Stimulated activated CD8-positive, alpha-beta memory T cell treated with anti-CD3 and anti-CD28 coated beads, Interleukin-12 subunit alpha, Interleukin-12 subunit beta, amount 100 ng/mL, for 24 hours (primary cell): ENCODE results near the gene TLCD2.
"Not testable (repeated sequence)": the region's sequence is repeated elsewhere in the genome, so short reads cannot be mapped to it uniquely, and the experiment has no call there.

ENCODE experiments used
- DNase-seq: peaks from one replicate; pipeline ENCODE4 v3.0.0-alpha.2; 2020; ENCODE audit errors: extremely low read depth

The TLCD2 gene

DNA sequence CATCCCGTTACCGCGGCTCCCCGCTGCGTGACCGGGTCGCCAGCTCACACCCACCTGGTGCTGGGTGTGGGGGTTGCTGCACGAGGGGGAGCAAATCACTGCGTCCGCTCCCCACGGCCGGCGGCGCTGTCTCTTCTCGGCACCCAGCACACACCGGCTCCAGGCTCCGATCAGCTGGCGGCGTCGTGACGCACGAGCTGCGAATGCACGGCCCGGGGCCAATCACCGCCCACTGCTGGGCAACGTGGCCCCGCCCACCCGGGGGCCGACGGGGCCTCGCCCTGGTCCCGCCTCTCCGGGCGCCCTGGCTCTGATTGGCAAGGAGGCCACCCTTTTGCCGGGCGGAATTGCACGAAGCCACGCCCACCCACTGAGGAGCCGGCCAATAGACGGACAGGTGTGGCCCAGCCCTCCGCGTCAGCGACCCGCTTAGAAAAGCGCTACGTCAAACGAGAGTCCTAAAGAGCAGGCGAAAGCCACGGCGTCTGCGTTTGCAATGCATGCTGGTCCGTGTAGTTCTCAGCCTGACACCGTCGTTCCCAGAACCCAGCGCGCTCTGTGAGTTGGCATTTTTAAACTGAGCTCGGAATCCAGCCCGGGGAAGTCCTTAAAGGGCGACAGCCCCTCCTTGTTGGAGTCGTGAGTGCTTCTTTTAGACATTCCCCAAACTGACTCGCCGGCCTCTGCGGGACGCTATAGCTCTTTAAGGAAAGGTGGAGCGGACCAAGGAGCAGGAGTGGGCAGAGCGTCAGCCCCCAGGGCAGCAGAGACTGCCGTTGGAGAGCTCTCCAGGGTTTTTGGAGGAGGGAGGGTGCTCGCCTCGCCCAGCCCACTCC lies 6.1 kb upstream of the TLCD2 start:
- DNase-seq: peak; percentile 100

DNA sequence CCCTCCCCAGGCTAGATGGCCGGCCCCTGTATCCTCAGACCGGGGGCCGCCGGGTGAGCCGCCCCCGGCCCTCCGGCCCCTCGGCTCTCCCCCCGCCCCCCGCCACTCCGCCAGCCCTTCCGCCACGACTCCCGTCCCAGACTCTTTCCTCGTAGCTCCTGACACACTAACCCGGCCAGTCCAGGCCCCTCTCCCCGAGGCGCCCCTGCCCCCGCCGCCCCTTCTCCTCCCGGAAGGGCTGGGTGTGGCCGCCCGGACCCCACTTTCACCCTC lies 5.6 kb upstream of the TLCD2 start:
- DNase-seq: no peak

DNA sequence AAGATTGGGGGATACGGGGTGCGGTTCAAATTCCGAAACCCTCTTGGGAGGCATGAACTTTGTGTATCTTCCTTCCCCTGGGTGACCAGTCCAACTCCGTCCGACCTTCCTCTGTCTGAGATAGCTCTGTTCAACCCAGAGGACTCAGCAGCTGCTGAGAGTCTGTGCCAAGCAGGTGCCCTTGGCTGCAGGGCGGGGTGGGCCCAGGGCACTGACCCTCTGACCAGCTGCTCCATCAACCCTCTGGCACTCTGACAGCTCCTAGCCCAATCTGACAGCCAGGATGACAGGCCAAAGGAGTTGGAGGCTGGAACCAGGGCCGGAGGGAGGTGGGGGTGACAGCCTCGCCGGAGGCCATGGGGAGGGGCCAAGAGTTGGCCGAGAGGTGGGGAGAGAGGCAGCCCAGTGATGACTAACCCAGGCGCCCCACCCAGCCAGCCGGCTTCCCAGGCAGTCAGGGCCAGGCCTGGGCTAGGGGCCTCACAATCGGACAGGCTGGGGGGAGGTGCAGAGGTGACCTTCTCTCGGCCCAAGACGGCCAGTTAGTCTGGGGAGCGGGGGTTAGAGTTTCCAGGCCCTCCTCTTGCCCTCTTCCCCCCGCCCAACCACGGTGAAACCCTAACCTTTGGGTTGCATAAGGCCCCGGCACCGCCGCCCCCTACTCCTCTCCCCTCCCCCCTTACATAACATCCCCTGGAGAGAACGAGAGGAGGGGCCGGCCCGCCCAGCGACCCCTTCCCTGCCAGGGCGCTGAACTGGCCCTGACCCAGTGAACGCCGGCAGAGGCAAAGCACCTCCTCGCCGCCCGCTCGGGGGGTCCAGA lies 5.0 kb upstream of the TLCD2 start:
- no peak for DNase-seq

DNA sequence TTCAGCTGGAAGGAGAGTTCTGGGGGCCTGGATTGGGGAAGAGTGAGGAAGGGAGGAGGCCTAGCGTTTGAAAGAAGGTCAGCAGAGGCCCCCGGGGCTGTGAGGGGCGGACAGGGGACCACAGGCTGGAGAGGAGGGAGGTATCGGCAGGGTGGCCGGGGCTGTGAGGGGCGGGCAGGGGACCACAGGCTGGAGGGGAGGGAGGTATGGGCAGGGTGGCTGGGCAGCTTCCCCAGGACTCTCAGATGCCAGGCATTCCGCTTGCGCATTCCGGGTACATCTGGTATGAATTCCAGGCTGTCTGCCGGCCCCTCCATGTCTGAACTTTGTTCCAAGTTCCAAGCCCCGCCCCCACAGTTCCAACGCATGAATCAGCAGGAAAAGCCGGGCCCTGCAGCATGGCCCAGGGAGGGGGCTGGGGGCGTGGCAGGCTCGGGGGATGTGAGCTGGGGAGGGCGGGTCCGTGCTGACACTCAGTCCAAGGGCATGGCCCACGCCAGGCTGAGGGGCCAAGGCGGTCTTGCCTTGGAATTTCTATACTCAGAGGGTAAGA lies 4.3 kb upstream of the TLCD2 start:
- DNase-seq: no peak

- DNase-seq: no peak
Measured at GRCh38 chr17:1713878-1714426, 3.8 kb upstream of the TLCD2 start.

DNA sequence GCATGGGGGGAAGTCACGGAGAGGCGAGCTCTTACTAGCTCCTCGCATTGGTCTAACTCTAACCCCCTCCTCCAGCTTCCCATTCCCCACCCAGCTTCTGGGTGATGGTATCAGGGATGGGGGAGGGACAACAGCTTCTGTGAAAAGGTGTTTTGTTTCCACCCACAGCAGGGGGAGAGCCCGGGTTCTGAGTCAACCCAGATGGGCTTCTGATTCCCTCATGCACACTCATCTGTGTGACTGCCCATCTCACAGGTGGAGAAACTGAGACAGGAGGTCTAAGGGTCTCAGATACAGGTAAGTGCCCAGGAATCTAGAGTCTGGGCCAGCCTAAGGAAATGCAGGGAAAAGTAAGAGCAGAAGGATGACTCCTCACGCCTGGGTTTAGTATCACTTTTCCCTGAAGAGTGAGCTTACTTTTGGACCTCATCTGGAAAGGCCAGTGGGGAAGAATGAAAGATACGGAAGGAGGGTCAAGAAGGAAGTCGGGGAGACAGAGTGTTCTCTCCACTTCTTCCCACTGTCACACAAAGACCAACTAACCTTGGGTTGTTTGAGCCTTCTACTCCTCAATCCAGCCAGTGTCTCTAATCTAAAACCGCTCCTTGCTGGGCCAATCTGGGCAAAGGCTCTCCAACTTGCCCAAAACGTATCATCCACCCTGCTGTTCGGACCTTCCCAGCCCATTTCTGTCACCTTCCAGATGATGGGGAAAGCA lies 3.1 kb upstream of the TLCD2 start:
- no peak for DNase-seq

DNA sequence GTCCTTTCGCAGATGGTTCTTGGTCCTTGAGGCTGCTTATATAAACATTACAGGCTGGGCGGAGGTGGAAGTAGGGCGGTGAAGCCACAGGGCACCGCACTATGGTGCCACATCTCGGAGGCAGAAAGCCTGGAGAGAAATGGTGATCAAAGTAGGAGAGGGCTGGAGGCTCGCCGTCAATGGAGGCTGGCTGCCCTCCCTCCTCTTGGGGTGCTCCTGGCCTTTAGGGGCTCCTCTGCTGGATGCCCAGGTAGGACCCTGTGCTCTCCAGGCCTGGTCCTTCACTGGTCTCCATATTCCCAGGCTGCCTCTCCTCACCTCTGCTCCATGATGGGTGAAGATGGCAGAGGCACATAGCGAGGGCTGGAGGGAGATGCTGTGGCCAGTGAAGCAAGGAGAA lies 2.1 kb upstream of the TLCD2 start:
- no peak for DNase-seq

DNA sequence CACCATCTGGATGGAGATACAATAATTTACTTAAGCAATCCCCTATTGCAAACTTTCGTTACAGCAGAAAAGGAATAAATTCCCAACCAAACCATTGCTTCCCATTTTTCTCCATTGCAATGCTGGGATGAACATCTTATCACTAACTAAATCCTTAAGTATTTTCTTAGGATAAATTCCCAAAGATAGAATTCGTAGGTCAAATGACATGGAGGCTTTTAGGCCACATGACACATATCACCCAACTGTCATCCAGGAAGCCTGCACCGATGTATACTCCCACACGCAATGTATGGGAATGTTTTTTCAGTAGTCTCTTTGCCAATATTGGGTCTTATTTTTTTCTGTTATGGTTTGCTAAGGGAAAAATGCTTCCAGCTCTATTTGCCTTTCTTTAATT lies 1.6 kb upstream of the TLCD2 start:
- DNase-seq: no peak

DNA sequence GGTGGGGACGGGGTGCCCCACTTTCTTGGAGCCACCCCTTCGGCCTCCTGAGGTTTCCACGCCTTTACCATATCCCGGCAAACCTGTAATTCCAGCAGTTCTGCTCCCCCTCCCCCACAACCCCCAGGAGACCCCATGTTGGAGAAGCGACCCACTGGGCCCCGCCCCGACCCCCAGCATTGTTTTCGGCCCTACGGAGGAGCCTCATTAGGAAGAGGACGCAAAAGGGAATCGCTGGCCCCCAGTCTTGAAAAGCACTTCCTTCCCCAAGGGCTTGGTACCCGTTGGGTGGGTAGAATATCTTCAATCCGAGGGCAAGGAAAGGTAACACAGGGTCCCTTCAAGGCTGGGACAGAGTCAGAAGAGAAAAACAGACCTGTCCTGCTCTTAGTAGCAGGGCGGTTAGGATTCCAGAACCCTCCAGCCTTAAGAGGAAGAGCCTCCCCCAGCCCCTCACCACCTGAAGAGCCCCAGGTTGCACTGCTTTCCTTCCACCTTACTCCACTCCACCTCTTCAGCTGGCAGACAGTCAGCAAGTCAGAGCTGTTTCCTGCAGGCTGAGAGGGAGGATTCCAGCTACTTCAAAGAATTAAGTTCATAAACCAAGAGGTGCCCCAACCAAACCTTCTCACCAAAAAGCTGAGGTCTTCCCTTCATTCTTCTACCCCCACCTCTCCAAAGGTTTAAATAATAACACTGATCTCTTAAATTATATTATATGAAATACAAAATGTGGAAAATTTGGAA lies 803 bp upstream of the TLCD2 start:
- DNase-seq: no peak

- no peak for DNase-seq
Measured at GRCh38 chr17:1709403-1709951, 700 bp downstream of the TLCD2 start.

DNA sequence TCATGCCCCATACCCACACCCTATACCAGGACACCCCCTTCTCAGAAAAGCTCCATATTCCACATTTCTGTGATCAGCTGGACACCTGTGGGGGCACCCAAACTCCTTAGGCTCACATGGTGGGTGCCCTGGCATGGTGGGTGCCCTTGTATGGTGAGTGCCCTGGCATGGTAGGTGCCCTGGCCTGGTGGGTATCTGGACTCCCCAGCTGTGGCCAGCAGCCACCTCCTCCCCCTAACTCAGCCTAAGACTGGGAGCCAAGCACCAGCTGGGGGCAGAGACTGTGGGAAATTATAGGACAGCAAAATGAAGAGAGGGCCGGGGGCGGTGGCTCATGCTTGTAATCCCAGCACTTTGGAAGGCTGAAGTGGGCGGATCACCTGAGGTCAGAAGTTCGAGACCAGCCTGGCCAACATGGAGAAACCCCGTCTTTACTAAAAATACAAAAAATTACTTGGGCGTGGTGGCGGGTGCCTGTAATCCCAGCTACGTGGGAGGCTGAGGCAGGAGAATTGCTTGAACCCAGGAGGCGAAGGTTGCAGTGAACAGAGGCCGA lies 1.3 kb downstream of the TLCD2 start:
- not testable (repeated sequence) for DNase-seq

GRCh38 chr17:1707107-1707506 lies 3.1 kb downstream of the TLCD2 start:
- DNase-seq: no peak

DNA sequence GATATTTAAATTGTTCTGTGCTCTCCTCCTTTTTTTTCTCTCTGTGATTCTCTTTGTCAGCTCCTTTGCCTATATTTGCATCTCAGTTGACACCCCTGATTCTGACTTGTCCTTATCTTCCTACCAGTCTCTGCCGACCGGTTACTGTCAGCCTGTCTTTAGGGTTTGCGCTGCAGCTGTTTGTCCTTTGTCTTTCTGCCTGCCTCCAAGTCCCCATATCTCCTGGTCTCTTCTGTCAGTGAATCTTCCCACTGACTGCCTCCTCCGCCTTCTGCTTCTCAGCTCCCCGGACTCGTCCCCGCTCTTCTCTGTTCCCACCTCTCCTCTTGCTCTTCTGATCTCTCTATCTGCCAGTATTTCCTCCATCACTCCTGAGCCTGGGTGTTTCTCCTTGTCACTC lies 5.2 kb downstream of the TLCD2 start:
- no peak for DNase-seq

DNA sequence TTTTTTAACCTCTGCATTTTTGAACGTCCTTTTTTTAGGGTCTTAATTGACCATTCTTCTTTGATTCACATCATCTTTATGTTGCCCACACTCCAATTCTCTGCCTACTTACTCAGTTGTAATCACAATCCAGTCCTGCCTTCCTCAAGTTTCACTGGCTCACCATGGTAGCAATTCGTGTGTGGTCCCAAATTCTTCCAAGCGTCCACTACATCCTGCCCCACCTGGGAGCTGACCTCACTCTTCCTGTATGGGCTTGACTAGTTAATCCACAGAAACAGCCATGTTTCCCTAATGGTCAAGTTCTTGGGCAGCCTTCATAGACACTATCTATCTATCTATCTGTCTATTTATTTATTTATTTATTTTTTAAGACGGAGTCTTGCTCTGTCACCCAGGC lies 7.1 kb downstream of the TLCD2 start:
- DNase-seq: no peak

GRCh38 chr17:1699891-1700290 lies 10.3 kb downstream of the TLCD2 start:
- DNase-seq: not testable (repeated sequence)

DNA sequence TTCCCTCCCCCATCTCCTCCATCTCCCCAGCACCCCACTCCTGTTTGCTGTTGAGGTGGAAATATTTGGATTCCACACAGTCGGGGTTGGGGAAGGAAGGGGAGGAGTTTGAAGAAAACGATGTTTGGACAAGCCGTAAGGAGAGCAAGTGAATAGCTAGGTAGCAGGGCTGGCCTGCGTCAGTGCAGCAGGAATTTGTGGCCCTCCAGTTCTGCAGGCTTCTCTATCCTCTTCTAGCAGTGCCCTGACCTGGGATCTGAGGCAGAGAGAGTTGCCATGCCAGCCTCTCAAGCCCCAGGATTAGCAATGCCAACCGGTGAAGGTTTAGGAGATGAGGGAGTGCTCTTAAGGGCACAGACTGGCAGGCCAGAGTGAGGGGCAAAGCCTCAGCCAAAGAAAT lies 12.5 kb downstream of the TLCD2 start:
- DNase-seq: no peak

- DNase-seq: no peak
Measured at GRCh38 chr17:1695365-1695764, 14.8 kb downstream of the TLCD2 start.

- DNase-seq: no peak
Measured at GRCh38 chr17:1693339-1693738, 16.8 kb downstream of the TLCD2 start.

DNA sequence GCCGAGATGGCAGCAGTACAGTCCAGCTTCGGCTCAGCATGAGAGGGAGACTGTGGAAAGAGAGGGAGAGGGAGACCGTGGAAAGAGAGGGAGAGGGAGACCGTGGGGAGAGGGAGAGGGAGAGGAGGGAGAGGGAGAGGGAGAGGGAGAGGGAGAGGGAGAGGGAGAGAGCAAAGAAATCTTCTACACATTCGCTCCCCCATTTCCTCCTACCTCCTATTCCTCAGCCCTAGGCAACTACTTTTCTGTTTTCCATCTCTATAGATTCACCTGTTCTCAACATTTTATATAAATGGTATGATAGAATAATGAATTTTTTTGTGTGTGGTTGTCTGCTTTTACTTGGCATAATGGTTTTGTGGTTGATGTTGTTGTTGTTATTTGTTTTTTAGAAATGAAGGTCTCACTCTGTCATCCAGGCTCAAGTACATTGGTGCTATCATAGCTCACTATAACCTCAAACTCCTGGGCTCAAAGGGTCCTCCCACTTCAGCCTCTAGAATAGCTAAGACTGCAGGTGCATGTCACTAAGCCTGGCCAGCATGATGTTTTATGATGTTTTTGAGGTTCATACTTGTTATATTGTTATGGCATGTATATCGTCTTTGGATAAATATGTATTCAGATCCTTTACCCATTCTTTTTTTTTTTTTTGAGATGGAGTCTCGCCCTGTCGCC lies 19.5 kb downstream of the TLCD2 start:
- no peak for DNase-seq

DNA sequence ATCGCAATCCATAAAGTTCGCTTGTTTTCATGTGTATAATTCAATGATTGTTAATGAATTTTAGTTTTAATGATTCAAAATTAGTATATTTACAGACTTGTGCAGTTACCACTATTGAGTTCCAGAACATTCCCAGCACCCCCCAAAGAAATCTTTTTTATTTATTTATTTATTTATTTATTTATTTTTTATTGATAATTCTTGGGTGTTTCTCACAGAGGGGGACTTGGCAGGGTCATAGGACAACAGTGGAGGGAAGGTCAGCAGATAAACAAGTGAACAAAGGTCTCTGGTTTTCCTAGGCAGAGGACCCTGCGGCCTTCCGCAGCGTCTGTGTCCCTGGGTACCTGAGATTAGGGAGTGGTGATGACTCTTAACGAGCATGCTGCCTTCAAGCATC lies 21.8 kb downstream of the TLCD2 start:
- not testable (repeated sequence) for DNase-seq
